IMR-90 (cell line): ENCODE data around the gene ARID5A. TPM values are rescaled to one million over a fixed set of nuclear protein-coding genes. Genes with fewer than 3 reads are reported as not detected.
A peak's percentile ranks its signal among the peaks of the same experiment; 100 is the strongest.

Source experiments
- ATAC-seq: fragments of 200-7000 bp; cut with Tn5 transposase; 2 replicates; pipeline ENCODE4 v1.9.1; 2020; ENCODE audit warnings: low read depth, mild to moderate bottlenecking, moderate library complexity
- BruUV-seq: library from RNA; stranded (reverse); fragments of 400-500 nt; replicated peaks from 2 replicates; lab custom pipeline; 2021; lab: Mats Ljungman, UMichigan
- CTCF ChIA-PET: fragments of 300-600 bp; formaldehyde crosslinking; extraction: SDS; loops from one replicate; lab custom pipeline; 2021; ENCODE audit warnings: antibody characterized with exemption; lab: Yijun Ruan, JAX
- POLR2A ChIA-PET: fragments of 300-600 bp; sonication (Branson Sonifier 250); formaldehyde crosslinking; loops from one replicate; lab custom pipeline; 2022; ENCODE audit warnings: antibody characterized with exemption; ENCODE audit not compliant: unreplicated experiment; lab: Charles Lee
- DNase-seq: peaks from one replicate; pipeline ENCODE4 v3.0.0; 2013
- H2AFZ ChIP-seq: replicated peaks from 2 replicates; pipeline ENCODE3; 2013; ENCODE audit warnings: low read length, mild to moderate bottlenecking; ENCODE audit not compliant: poor library complexity
- H2AK5ac ChIP-seq: 2 replicates; pipeline ENCODE4 v1.6.1; 2013; ENCODE audit warnings: low read depth, low read length, inconsistent platforms
- H2AK9ac ChIP-seq: replicated peaks from 2 replicates; pipeline ENCODE3; 2013; ENCODE audit warnings: mild to moderate bottlenecking, low read depth, low read length, moderate library complexity; ENCODE audit not compliant: poor library complexity
- H2BK120ac ChIP-seq: 2 replicates; pipeline ENCODE4 v1.6.1; 2013; ENCODE audit warnings: low read depth, low read length, inconsistent platforms
- H2BK15ac ChIP-seq: 3 replicates; pipeline ENCODE4 v1.6.1; 2013; ENCODE audit warnings: low read depth, low read length, inconsistent platforms
- H2BK20ac ChIP-seq: 2 replicates; pipeline ENCODE4 v1.6.1; 2013; ENCODE audit warnings: low read depth, mild to moderate bottlenecking, inconsistent platforms, low read length, moderate library complexity
- H2BK5ac ChIP-seq: 2 replicates; pipeline ENCODE4 v1.6.1; 2013; ENCODE audit warnings: mild to moderate bottlenecking, low read depth, low read length, inconsistent platforms; ENCODE audit not compliant: poor library complexity, severe bottlenecking
- H3K14ac ChIP-seq: replicated peaks from 2 replicates; pipeline ENCODE4 v1.6.1; 2013; ENCODE audit warnings: low read depth, low read length, inconsistent platforms
- H3K18ac ChIP-seq: 2 replicates; pipeline ENCODE4 v1.6.1; 2013; ENCODE audit warnings: low read depth, low read length, control low read depth
- H3K23ac ChIP-seq: 2 replicates; pipeline ENCODE4 v1.6.1; 2013; ENCODE audit warnings: low read depth, low read length, inconsistent platforms
- H3K27ac ChIP-seq: 2 replicates; pipeline ENCODE4 v1.5.1; 2013; ENCODE audit warnings: mild to moderate bottlenecking, control low read depth, low read length; ENCODE audit not compliant: insufficient read depth
- H3K27me3 ChIP-seq: 2 replicates; pipeline ENCODE4 v1.6.1; 2013; ENCODE audit warnings: low read length; ENCODE audit not compliant: control insufficient read depth, insufficient read depth
- H3K36me3 ChIP-seq: 2 replicates; pipeline ENCODE4 v1.6.1; 2013; ENCODE audit warnings: low read length, mixed read lengths; ENCODE audit not compliant: control insufficient read depth, insufficient read depth
- H3K4ac ChIP-seq: 2 replicates; pipeline ENCODE4 v1.6.1; 2013; ENCODE audit warnings: low read depth, low read length, inconsistent platforms
- H3K4me1 ChIP-seq: 2 replicates; pipeline ENCODE4 v1.6.1; 2013; ENCODE audit warnings: low read length, mixed read lengths; ENCODE audit not compliant: control insufficient read depth, insufficient read depth
- H3K4me2 ChIP-seq: 2 replicates; pipeline ENCODE4 v1.6.1; 2013; ENCODE audit warnings: low read depth, mild to moderate bottlenecking, control low read depth, low read length, moderate library complexity
- H3K4me3 ChIP-seq: 2 replicates; pipeline ENCODE4 v1.5.1; 2013; ENCODE audit warnings: low read depth, mild to moderate bottlenecking, control low read depth, low read length, moderate library complexity; ENCODE audit not compliant: insufficient read depth
- H3K56ac ChIP-seq: 2 replicates; pipeline ENCODE4 v1.6.1; 2013; ENCODE audit warnings: low read length, inconsistent platforms; ENCODE audit not compliant: insufficient read depth; ENCODE audit errors: extremely low read depth
- H3K79me1 ChIP-seq, 2 experiments: 2 replicates each; pipeline ENCODE4 v1.6.1; 2013; ENCODE audit warnings: low read length in 2 of 2, inconsistent platforms in 1 of 2, low read depth in 1 of 2
- H3K9ac ChIP-seq: 2 replicates; pipeline ENCODE4 v1.6.1; 2013; ENCODE audit warnings: low read depth, low read length, control low read depth
- H3K9me1 ChIP-seq: 2 replicates; pipeline ENCODE4 v1.6.1; 2013; ENCODE audit warnings: low read length, inconsistent platforms; ENCODE audit not compliant: insufficient read depth
- H3K9me3 ChIP-seq: 2 replicates; pipeline ENCODE4 v1.6.1; 2013; ENCODE audit warnings: low read length; ENCODE audit not compliant: control insufficient read depth, insufficient read depth
- H4K20me1 ChIP-seq: 2 replicates; pipeline ENCODE4 v1.6.1; 2013; ENCODE audit warnings: low read length, inconsistent platforms; ENCODE audit not compliant: insufficient read depth
- H4K5ac ChIP-seq: 2 replicates; pipeline ENCODE4 v1.6.1; 2013; ENCODE audit warnings: mild to moderate bottlenecking, low read depth, low read length, control low read depth
- H4K8ac ChIP-seq, 2 experiments: 2 replicates each; pipeline ENCODE4 v1.6.1; 2013; ENCODE audit warnings: low read depth in 2 of 2, low read length in 2 of 2, control low read depth in 1 of 2, inconsistent platforms in 1 of 2
- H4K91ac ChIP-seq: 2 replicates; pipeline ENCODE4 v1.6.1; 2013; ENCODE audit warnings: low read depth, low read length, inconsistent platforms; ENCODE audit not compliant: insufficient read depth
- BHLHE40 ChIP-seq: fragments of 150-350 bp; IDR thresholded peaks from 2 replicates; pipeline ENCODE4 v1.6.1; 2016; ENCODE audit warnings: mild to moderate bottlenecking, low read depth, low read length
- CEBPB ChIP-seq: IDR thresholded peaks from 2 replicates; pipeline ENCODE4 v1.6.1; 2012; ENCODE audit warnings: low read depth, low read length, improper control_type of control experiment
- CHD1 ChIP-seq: IDR thresholded peaks from 2 replicates; pipeline ENCODE4 v1.6.1; 2012; ENCODE audit warnings: low read depth, low read length, improper control_type of control experiment
- ELK1 ChIP-seq: fragments of 150-350 bp; IDR thresholded peaks from 2 replicates; pipeline ENCODE4 v1.6.1; 2016; ENCODE audit warnings: low read depth, mild to moderate bottlenecking, low read length, moderate library complexity, borderline replicate concordance
- FOS ChIP-seq: fragments of 150-350 bp; IDR thresholded peaks from 2 replicates; pipeline ENCODE4 v1.6.1; 2016; ENCODE audit warnings: low read depth, low read length
- MAZ ChIP-seq: IDR thresholded peaks from 2 replicates; pipeline ENCODE4 v1.6.1; 2012; ENCODE audit warnings: low read depth, mild to moderate bottlenecking, low read length, improper control_type of control experiment, moderate library complexity, borderline replicate concordance
- MXI1 ChIP-seq: IDR thresholded peaks from 2 replicates; pipeline ENCODE4 v1.6.1; 2012; ENCODE audit warnings: low read depth, mild to moderate bottlenecking, low read length, moderate library complexity, borderline replicate concordance
- NFE2L2 ChIP-seq: fragments of 150-350 bp; IDR thresholded peaks from 2 replicates; pipeline ENCODE4 v1.6.1; 2016; ENCODE audit warnings: low read depth, mild to moderate bottlenecking, low read length
- POLR2A ChIP-seq: IDR thresholded peaks from 2 replicates; pipeline ENCODE4 v1.6.1; 2012; ENCODE audit warnings: mild to moderate bottlenecking, low read depth, low read length
- RAD21 ChIP-seq: IDR thresholded peaks from 2 replicates; pipeline ENCODE4 v1.6.1; 2012; ENCODE audit warnings: low read length, improper control_type of control experiment
- RFX5 ChIP-seq: IDR thresholded peaks from 2 replicates; pipeline ENCODE4 v1.8.0; 2012; ENCODE audit warnings: low read depth, mild to moderate bottlenecking, low read length, moderate library complexity
- SMC3 ChIP-seq: fragments of 150-350 bp; IDR thresholded peaks from 2 replicates; pipeline ENCODE4 v1.6.1; 2016; ENCODE audit warnings: low read depth, mild to moderate bottlenecking, antibody characterized with exemption, low read length, moderate library complexity
- USF2 ChIP-seq: fragments of 150-350 bp; IDR thresholded peaks from 2 replicates; pipeline ENCODE4 v1.6.1; 2017; ENCODE audit warnings: mild to moderate bottlenecking, antibody characterized with exemption, low read length, low read depth
- WGBS, 2 experiments: methylation state at CpG; one replicate each; pipeline versions ENCODE4 v1.1.5 to v1.1.7; 2013; ENCODE audit warnings: missing lambda C conversion rate in 2 of 2; ENCODE audit not compliant: insufficient read length in 1 of 2; ENCODE audit errors: extremely low coverage in 2 of 2; 5-methylcytosine and 5-hydroxymethylcytosine counted together
- dilution Hi-C: fragments of 300-500 bp; cut with HindIII; formaldehyde crosslinking; loops from one replicate; pipeline ENCODE4 v1.14.3; 2018; ENCODE audit warnings: low sequenced_read_pairs; ENCODE audit not compliant: unreplicated experiment
- in situ Hi-C: fragments of 300-500 bp; cut with MboI; formaldehyde crosslinking; loops from 3 replicates; pipeline ENCODE4 v1.14.3; 2019; ENCODE audit warnings: low sequenced_read_pairs, inconsistent platforms, mixed read lengths
- intact Hi-C: fragments of 100-400 bp; cut with micrococcal nuclease; formaldehyde crosslinking; loops from 2 replicates; pipeline ENCODE4 v1.10.0; 2022
- polyA plus RNA-seq, 3 experiments: library from polyadenylated mRNA; depleted of rRNA; stranded (reverse); fragments of >200 nt; gene quantifications; 2 replicates each; pipeline ENCODE4 v1.2.3, GENCODE V29; 2012; ENCODE audit warnings: low replicate concordance in 1 of 3
- total RNA-seq: library from RNA; depleted of rRNA; stranded (reverse); fragments of >200 nt; gene quantifications from 2 replicates; pipeline ENCODE4 v1.2.3, GENCODE V29; 2012
- TF ChIP-seq, protein P1 (sequence below): conservative IDR thresholded peaks from 2 replicates; pipeline ENCODE4 v1.5.1; 2012; ENCODE audit warnings: mild to moderate bottlenecking, low read depth, low read length, improper control_type of control experiment

Gene ARID5A
- total and polyA plus RNA-seq, 2 of the 4 experiments (the other 2 are of a cell fraction): 2.3 to 6.7 TPM

DNA sequence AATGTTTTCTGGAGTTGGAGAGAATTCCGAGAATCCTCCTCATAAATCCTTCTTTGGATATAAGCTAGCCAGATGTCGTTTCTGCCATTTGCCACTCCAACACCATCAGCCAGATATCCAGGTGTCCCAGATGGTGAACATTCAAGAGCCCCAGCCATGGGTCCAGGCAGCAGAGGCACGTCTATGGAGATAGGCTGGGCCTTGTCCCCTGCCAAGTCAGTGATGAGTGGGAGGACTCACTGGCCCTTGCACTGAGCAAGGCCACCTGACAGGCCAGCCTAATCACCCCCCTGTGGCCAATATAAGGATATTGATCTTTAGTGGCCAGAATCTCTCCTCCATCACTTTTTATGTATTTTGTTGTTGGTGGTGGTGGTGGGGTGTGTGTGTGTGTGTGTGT, 28.0 kb downstream of the ARID5A start:
- no peak overlapping the region for H3K18ac ChIP-seq
- H2BK15ac ChIP-seq: no peak overlapping the region
- H3K4ac ChIP-seq: no peak overlapping the region
- peaks cover 4% of the 10 kb centered on the region; the same call in 1 of the 2 replicates for H3K27me3 ChIP-seq
- H4K20me1 ChIP-seq: no peaks in the 10 kb centered on the region
- no peak for ATAC-seq
- TF ChIP-seq BHLHE40 (no peak), MXI1 (no peak), CEBPB (no peak), POLR2A (no peak), USF2 (no peak), MAZ (no peak), FOS (no peak), CHD1 (no peak), NFE2L2 (no peak), RFX5 (no peak), RAD21 (no peak), ELK1 (no peak), SMC3 (no peak)
- TF ChIP-seq, protein P1, sequence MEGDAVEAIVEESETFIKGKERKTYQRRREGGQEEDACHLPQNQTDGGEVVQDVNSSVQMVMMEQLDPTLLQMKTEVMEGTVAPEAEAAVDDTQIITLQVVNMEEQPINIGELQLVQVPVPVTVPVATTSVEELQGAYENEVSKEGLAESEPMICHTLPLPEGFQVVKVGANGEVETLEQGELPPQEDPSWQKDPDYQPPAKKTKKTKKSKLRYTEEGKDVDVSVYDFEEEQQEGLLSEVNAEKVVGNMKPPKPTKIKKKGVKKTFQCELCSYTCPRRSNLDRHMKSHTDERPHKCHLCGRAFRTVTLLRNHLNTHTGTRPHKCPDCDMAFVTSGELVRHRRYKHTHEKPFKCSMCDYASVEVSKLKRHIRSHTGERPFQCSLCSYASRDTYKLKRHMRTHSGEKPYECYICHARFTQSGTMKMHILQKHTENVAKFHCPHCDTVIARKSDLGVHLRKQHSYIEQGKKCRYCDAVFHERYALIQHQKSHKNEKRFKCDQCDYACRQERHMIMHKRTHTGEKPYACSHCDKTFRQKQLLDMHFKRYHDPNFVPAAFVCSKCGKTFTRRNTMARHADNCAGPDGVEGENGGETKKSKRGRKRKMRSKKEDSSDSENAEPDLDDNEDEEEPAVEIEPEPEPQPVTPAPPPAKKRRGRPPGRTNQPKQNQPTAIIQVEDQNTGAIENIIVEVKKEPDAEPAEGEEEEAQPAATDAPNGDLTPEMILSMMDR: no peak
- no peaks in the 10 kb centered on the region for H3K36me3 ChIP-seq
- no peak for DNase-seq
- H3K9me1 ChIP-seq: no peaks in the 10 kb centered on the region
- CTCF ChIA-PET: interaction anchor here (1.1 kb wide), 1 partner anchor 10 kb away, joined by 3 read pairs; no protein-coding TSS in a partner anchor
- peak overlapping the region; percentile 1 for H2AK9ac ChIP-seq
- in situ Hi-C loops (no loop called here), dilution Hi-C loops (no loop called here), intact Hi-C loops (no loop called here)
- no peak overlapping the region for H3K27ac ChIP-seq
- H3K4me1 ChIP-seq: no peaks in the 10 kb centered on the region
- H2BK20ac ChIP-seq: no peak overlapping the region
- no peak overlapping the region for H4K5ac ChIP-seq
- H4K8ac ChIP-seq: no peak overlapping the region
- WGBS, 2 experiments: no CpG with 5 or more reads among the region's 3 CpGs
- H3K56ac ChIP-seq: no peak overlapping the region
- H3K79me1 ChIP-seq: no peaks in the 10 kb centered on the region
- H3K4me3 ChIP-seq: no peak overlapping the region
- H2BK120ac ChIP-seq: no peak overlapping the region
- H2AK5ac ChIP-seq: no peak overlapping the region
- BruUV-seq: no TSS peak
- no peak overlapping the region for H3K14ac ChIP-seq
- H2AFZ ChIP-seq: no peak overlapping the region
- no peak overlapping the region for H3K9ac ChIP-seq
- H2BK5ac ChIP-seq: no peak overlapping the region
- POLR2A ChIA-PET: no interaction called here
- H3K23ac ChIP-seq: no peak overlapping the region
- H3K9me3 ChIP-seq: peaks cover 3% of the 10 kb centered on the region; the same call in 1 of the 2 replicates
- H4K91ac ChIP-seq: no peak overlapping the region
- H3K4me2 ChIP-seq: no peak overlapping the region
